Ascending aorta (tissue), 2 donors: Measurements from ENCODE around the gene CHD6. TPM values are rescaled to one million over a fixed set of nuclear protein-coding genes. Genes with fewer than 3 reads are reported as not detected.

Experiments
- DNase-seq, 2 donors: peaks; one replicate each; pipeline ENCODE4 v3.0.0-alpha.2; 2019; ENCODE audit warnings: low spot score in 2 of 2
- H3K27ac ChIP-seq, 2 donors: fragments of 200-600 bp; sonication (generic); one replicate each; pipeline ENCODE4 v1.5.1; 2016 to 2017; ENCODE audit warnings: mild to moderate bottlenecking in 1 of 2
- H3K27me3 ChIP-seq: fragments of 200-600 bp; sonication (generic); one replicate; pipeline ENCODE4 v1.5.1; 2017
- H3K36me3 ChIP-seq, 2 donors: fragments of 200-600 bp; sonication (generic); one replicate each; pipeline ENCODE4 v1.5.1; 2016
- H3K4me1 ChIP-seq, 2 donors: fragments of 200-600 bp; sonication (generic); one replicate each; pipeline ENCODE4 v1.5.1; 2016 to 2017; ENCODE audit warnings: mild to moderate bottlenecking in 1 of 2
- H3K4me3 ChIP-seq, 2 donors: fragments of 200-600 bp; sonication (generic); one replicate each; pipeline ENCODE4 v1.5.1; 2016 to 2017; ENCODE audit warnings: mild to moderate bottlenecking in 1 of 2
- H3K9me3 ChIP-seq, 2 donors: fragments of 200-600 bp; sonication (generic); one replicate each; pipeline ENCODE4 v1.5.1; 2016
- CTCF ChIP-seq, 3 experiments: fragments of 200-600 bp in 2 of 3; fragments of 450-650 bp in 1 of 3; sonication (generic) in 2 of 3; IDR thresholded peaks; one replicate each; pipeline ENCODE4 v1.5.1; 2016 to 2019; ENCODE audit warnings: antibody characterized with exemption in 3 of 3, mild to moderate bottlenecking in 1 of 3, moderate library complexity in 1 of 3
- intact Hi-C: fragments of 100-400 bp; cut with DNase I; formaldehyde crosslinking; loops from one replicate; pipeline ENCODE4 v1.15.1; 2023
- total RNA-seq: library from RNA; depleted of rRNA; stranded (reverse); fragments of >200 nt; gene quantifications from one replicate; pipeline ENCODE4 v1.1.0, GENCODE V29; 2016

Gene CHD6
- total RNA-seq, 1 donor from 2014 or later: 42.9 TPM

DNA sequence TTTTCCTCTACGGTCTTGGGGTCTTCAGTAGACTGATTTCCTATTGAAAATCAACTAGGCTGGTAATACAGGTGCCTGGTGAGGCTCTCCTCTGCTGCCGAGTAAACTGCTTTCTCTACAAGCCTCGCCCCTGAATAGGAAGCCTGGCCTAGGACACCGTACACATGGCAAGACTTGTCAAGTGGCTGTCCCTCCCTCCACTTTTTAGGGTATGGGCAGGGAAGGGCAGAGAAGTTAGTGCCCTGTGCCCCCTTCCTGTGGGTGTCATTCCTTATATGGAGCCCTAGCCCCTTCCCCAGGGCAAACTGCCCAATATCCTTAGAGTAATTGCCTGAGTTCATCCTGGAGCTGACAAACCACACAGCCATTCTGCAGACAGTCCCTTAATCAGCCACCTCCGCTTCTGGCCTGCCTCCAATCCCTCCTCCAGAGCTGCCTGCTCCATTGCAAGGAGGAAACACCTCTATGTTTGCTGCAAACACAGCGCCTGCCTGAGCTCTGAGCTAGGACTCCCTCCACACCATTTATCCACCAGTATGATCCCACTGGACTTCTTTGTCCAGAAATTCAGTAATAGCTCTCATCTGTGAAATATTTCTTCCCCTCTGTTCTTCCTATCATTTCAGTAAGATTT lies 93.1 kb downstream of the CHD6 start:
- Histone ChIP-seq H3K36me3 (no peaks in the 10 kb centered on the region), H3K4me3 (peak overlapping the region; percentile 15 to 23), H3K9me3 (no peaks in the 10 kb centered on the region), H3K4me1 (peaks cover 4 to 16% of the 10 kb centered on the region in 2 donors), H3K27me3 (no peaks in the 10 kb centered on the region), H3K27ac (no peak overlapping the region)
- intact Hi-C loops: loop anchor here (10.0 kb wide), 1 partner anchor 90 kb away; the partner anchor contains the start of gene CHD6
- DNase-seq: peak in 1 of 2 donors; percentile 71
- TF ChIP-seq CTCF (IDR thresholded peaks at IDR 0.05): no peak

GRCh38 chr20:41523857-41524256 lies 94.3 kb downstream of the CHD6 start:
- no peaks in the 10 kb centered on the region for H3K27me3 ChIP-seq
- H3K4me1 ChIP-seq: peaks cover 4 to 16% of the 10 kb centered on the region in 2 donors
- H3K36me3 ChIP-seq: no peaks in the 10 kb centered on the region
- DNase-seq: no peak
- H3K9me3 ChIP-seq: no peaks in the 10 kb centered on the region
- no peak overlapping the region for H3K4me3 ChIP-seq
- intact Hi-C loops: loop anchor here (10.0 kb wide), 1 partner anchor 91 kb away; the partner anchor contains the start of gene CHD6
- H3K27ac ChIP-seq: no peak overlapping the region
- TF ChIP-seq CTCF (IDR thresholded peaks at IDR 0.05): no peak

- H3K27me3 ChIP-seq: no peaks in the 10 kb centered on the region
Measured at GRCh38 chr20:41513829-41514228, 104.3 kb downstream of the CHD6 start.

GRCh38 chr20:41512624-41513023 lies 105.6 kb downstream of the CHD6 start:
- no peak overlapping the region for H3K27ac ChIP-seq
- H3K36me3 ChIP-seq: peaks cover 10 to 17% of the 10 kb centered on the region in 2 donors
- intact Hi-C loops: no loop called here
- H3K4me1 ChIP-seq: peaks cover 0 to 9% of the 10 kb centered on the region in 2 donors
- no peaks in the 10 kb centered on the region for H3K9me3 ChIP-seq
- H3K27me3 ChIP-seq: no peaks in the 10 kb centered on the region
- no peak for DNase-seq
- H3K4me3 ChIP-seq: no peak overlapping the region
- no peak for TF ChIP-seq CTCF (IDR thresholded peaks at IDR 0.05)

More at GRCh38 chr20:41513829-41514228, 104.3 kb downstream of the CHD6 start:
- peaks cover 0 to 8% of the 10 kb centered on the region in 2 donors for H3K4me1 ChIP-seq
- H3K9me3 ChIP-seq: no peaks in the 10 kb centered on the region
- TF ChIP-seq CTCF (IDR thresholded peaks at IDR 0.05): no peak
- intact Hi-C loops: no loop called here
- H3K36me3 ChIP-seq: peaks cover 10 to 17% of the 10 kb centered on the region in 2 donors
- DNase-seq: no peak
- no peak overlapping the region for H3K4me3 ChIP-seq
- H3K27ac ChIP-seq: no peak overlapping the region

DNA sequence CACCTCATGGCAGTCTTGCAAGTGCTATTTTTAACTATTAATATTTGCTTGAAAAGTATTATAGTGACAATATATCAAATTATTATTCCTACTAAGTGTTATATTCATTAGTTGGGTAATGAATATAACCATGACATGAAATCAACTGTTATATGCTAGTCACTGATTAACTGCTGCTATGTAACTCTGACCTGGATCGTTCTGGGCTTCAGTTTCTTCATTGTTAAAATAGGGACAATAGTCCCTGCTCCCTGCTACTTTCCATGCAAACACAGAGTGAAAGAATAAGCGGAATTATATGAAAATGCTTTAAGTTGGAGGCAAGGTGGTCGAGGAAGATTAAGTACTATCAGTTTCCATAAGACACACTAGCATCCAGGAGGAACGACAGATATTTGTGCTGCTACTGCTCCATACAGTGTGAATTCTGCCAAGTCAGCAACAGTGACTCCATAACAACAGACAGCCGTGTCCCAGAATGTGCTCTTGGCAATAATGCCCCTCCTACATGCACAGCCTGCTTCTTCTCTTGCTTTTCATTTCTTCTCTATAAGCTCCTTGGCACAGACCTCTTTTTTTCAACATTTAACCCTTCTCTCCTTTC lies 107.2 kb downstream of the CHD6 start:
- Histone ChIP-seq H3K4me1 (peaks cover 0 to 9% of the 10 kb centered on the region in 2 donors), H3K27ac (no peak overlapping the region), H3K4me3 (no peak overlapping the region), H3K9me3 (no peaks in the 10 kb centered on the region), H3K36me3 (peaks cover 10 to 17% of the 10 kb centered on the region in 2 donors), H3K27me3 (no peaks in the 10 kb centered on the region)
- intact Hi-C loops: no loop called here
- no peak for TF ChIP-seq CTCF (IDR thresholded peaks at IDR 0.05)
- no peak for DNase-seq
